Lung (tissue), 12 donors: ENCODE results near the gene ASAP2. TPM values are rescaled to one million over a fixed set of nuclear protein-coding genes. Genes with fewer than 3 reads are reported as not detected.

Experiments used
- ATAC-seq: fragments of 200-7000 bp; cut with Tn5 transposase; one replicate; pipeline ENCODE4 v1.9.1; 2020; ENCODE audit warnings: moderate number of reproducible peaks; ENCODE audit not compliant: insufficient read depth, low FRiP score
- DNase-seq, 3 donors: peaks; one replicate each; pipeline ENCODE4 v3.0.0-alpha.2; 2013 to 2017
- H3K27ac ChIP-seq, 2 donors: one replicate each; pipeline ENCODE4 v1.5.1; 2013; ENCODE audit warnings: mild to moderate bottlenecking in 2 of 2, moderate library complexity in 2 of 2, control low read depth in 1 of 2, inconsistent platforms in 1 of 2, low read depth in 1 of 2, low read length in 1 of 2
- H3K27me3 ChIP-seq, 3 donors: one replicate each; pipeline ENCODE4 v1.5.1; 2013; ENCODE audit warnings: low read length in 2 of 3; ENCODE audit not compliant: control insufficient read depth in 3 of 3, insufficient read depth in 3 of 3
- H3K36me3 ChIP-seq, 4 donors: one replicate each; pipeline ENCODE4 v1.5.1; 2013; ENCODE audit warnings: low read length in 4 of 4, mild to moderate bottlenecking in 1 of 4, moderate library complexity in 1 of 4; ENCODE audit not compliant: control insufficient read depth in 4 of 4, insufficient read depth in 4 of 4
- H3K4me1 ChIP-seq, 5 donors: one replicate each; pipeline ENCODE4 v1.5.1; 2013; ENCODE audit warnings: low read length in 5 of 5, mild to moderate bottlenecking in 2 of 5, moderate library complexity in 1 of 5; ENCODE audit not compliant: control insufficient read depth in 5 of 5, insufficient read depth in 5 of 5
- H3K4me3 ChIP-seq: one replicate; pipeline ENCODE4 v1.5.1; 2013; ENCODE audit warnings: mild to moderate bottlenecking, control low read depth, moderate library complexity
- H3K9ac ChIP-seq, 2 donors: one replicate each; pipeline ENCODE4 v1.5.1; 2013; ENCODE audit warnings: low read length in 2 of 2, control low read depth in 1 of 2; ENCODE audit not compliant: insufficient read depth in 1 of 2
- H3K9me3 ChIP-seq, 4 donors: one replicate each; pipeline ENCODE4 v1.5.1; 2013; ENCODE audit warnings: low read length in 3 of 4, mild to moderate bottlenecking in 1 of 4, moderate library complexity in 1 of 4; ENCODE audit not compliant: control insufficient read depth in 4 of 4, insufficient read depth in 3 of 4
- CTCF ChIP-seq: IDR thresholded peaks from 2 replicates; pipeline ENCODE4 v1.5.1; 2012; ENCODE audit warnings: mild to moderate bottlenecking; ENCODE audit errors: control extremely low read depth, extremely low read depth
- WGBS, 2 donors: extraction: QIAGEN DNeasy Blood & Tissue Kit; methylation state at CpG; one replicate each; pipeline ENCODE4 v1.1.7; 2013; 5-methylcytosine and 5-hydroxymethylcytosine counted together
- polyA plus RNA-seq, 2 donors: library from polyadenylated mRNA; stranded (reverse); fragments of 200-250 nt; gene quantifications; one replicate each; pipeline ENCODE4 v1.2.1, GENCODE V29; 2013
- total RNA-seq, 2 donors: library from RNA; depleted of rRNA in 1 of 2; stranded (reverse); fragments of >200 nt in 1 of 2; gene quantifications; one replicate each; pipeline ENCODE4 v1.2.1, GENCODE V29; 2014 to 2021
- donor health status: control.
- donor health status: control.
- donor health status: Bipolar disorder and iron deficiency.
- donor health status: healthy.
- donor health status: DM: yes; HTN: yes; CAD: no.

ASAP2 gene
- total and polyA plus RNA-seq, 4 donors = 7.4 to 30.9 (median 17.0) TPM

- DNase-seq (no peak), ATAC-seq (no peak)
- Histone ChIP-seq H3K36me3 (no peaks in the 10 kb centered on the region), H3K9ac (peak overlapping the region in 1 of 2 donors; percentile 58), H3K9me3 (no peaks in the 10 kb centered on the region), H3K27me3 (no peaks in the 10 kb centered on the region), H3K4me1 (peaks cover 0 to 14% (median 6%) of the 10 kb centered on the region in 5 donors), H3K27ac (peak overlapping the region in 1 of 2 donors; percentile 13), H3K4me3 (no peak overlapping the region)
- WGBS, 2 donors = 73 to 78% methylated on average over 18 of the region's 18 CpGs
- no peak for TF ChIP-seq CTCF
Measured at GRCh38 chr2:9268301-9269080, 61.9 kb downstream of the ASAP2 start.

- Histone ChIP-seq H3K9ac (no peak overlapping the region), H3K4me1 (peaks cover 0 to 12% (median 6%) of the 10 kb centered on the region in 5 donors), H3K36me3 (no peaks in the 10 kb centered on the region), H3K4me3 (no peak overlapping the region), H3K27ac (no peak overlapping the region), H3K27me3 (no peaks in the 10 kb centered on the region), H3K9me3 (no peaks in the 10 kb centered on the region)
- ATAC-seq (no peak), DNase-seq (no peak)
- 90 to 93% methylated on average over 10 of the region's 10 CpGs for WGBS, 2 donors
- no peak for TF ChIP-seq CTCF
Measured at GRCh38 chr2:9269295-9269694, 62.7 kb downstream of the ASAP2 start.

DNA sequence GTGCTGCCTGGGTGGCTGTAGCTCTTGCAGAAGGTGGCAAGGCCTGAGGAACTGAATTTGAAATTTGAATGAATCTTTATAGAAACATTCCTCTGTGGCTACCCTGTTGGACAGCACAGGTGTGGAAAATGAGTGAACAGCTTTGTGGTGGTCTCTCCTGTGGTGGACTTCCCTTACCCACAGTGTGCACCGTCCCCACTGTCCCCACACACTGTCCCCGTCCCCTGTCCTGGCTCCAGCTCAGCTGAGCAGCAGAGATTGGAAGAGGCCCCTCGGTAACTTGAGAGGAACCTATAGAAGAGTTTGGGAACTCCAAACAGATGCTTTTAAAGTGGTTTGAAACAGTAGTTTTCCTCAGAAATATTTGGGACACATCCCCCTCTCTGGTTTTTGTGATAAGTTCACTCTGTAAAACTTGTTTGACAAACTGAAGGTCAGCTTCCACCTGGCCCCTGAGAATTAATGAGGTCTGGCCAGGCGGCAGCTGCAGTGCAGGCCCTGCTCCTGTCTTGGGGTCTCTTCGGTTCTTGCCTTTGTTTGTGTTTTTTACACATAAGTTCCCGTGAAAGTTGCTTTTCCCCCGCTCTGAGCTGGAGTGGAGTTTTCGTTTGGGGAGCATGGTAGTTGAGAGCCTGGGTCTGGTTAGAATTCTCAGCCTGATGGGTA, 63.2 kb downstream of the ASAP2 start:
- Histone ChIP-seq H3K4me3 (no peak overlapping the region), H3K9ac (no peak overlapping the region), H3K4me1 (peaks cover 0 to 10% (median 6%) of the 10 kb centered on the region in 5 donors), H3K36me3 (no peaks in the 10 kb centered on the region), H3K27me3 (no peaks in the 10 kb centered on the region), H3K27ac (no peak overlapping the region), H3K9me3 (no peaks in the 10 kb centered on the region)
- WGBS, 2 donors = 89 to 95% methylated on average over 8 of the region's 8 CpGs
- no peak for DNase-seq
- TF ChIP-seq CTCF = no peak
- ATAC-seq = no peak
